Measurements from ENCODE around the gene SHISA4.

Gene SHISA4

GRCh38 chr1:201882665-201883132 is 6.0 kb upstream of the SHISA4 start:
- no peak for DNase-seq

- DNase-seq: no peak
These were observed 5.4 kb upstream of the SHISA4 start for GRCh38 chr1:201883266-201883665.

- DNase-seq: no peak
These were observed 4.9 kb upstream of the SHISA4 start for GRCh38 chr1:201883786-201884185.

- DNase-seq: no peak
These were observed 4.3 kb upstream of the SHISA4 start for GRCh38 chr1:201884425-201884824.

GRCh38 chr1:201885531-201886075 is 3.1 kb upstream of the SHISA4 start:
- DNase-seq: no peak

- DNase-seq: no peak
These were observed 2.4 kb upstream of the SHISA4 start for GRCh38 chr1:201886103-201886885.

- no peak for DNase-seq
These were observed 1.4 kb upstream of the SHISA4 start for GRCh38 chr1:201887116-201887866.

GRCh38 chr1:201889090-201889968 is 631 bp downstream of the SHISA4 start:
- no peak for DNase-seq

- DNase-seq: no peak
These were observed 1.5 kb downstream of the SHISA4 start for GRCh38 chr1:201890223-201890622.

GRCh38 chr1:201890806-201891450 is 2.2 kb downstream of the SHISA4 start:
- no peak for DNase-seq

GRCh38 chr1:201891451-201892045 is 2.9 kb downstream of the SHISA4 start:
- DNase-seq: no peak

GRCh38 chr1:201892211-201892610 is 3.5 kb downstream of the SHISA4 start:
- DNase-seq: no peak

GRCh38 chr1:201893431-201893830 is 4.7 kb downstream of the SHISA4 start:
- no peak for DNase-seq

- DNase-seq: no peak
These were observed 5.8 kb downstream of the SHISA4 start for GRCh38 chr1:201894343-201895119.

GRCh38 chr1:201895120-201895665 is 6.5 kb downstream of the SHISA4 start:
- no peak for DNase-seq

- peak; percentile 72 to 74 for DNase-seq
These were observed 7.5 kb downstream of the SHISA4 start for GRCh38 chr1:201895913-201896807.

- DNase-seq: no peak
These were observed 8.3 kb downstream of the SHISA4 start for GRCh38 chr1:201896951-201897391.

GRCh38 chr1:201898240-201898894 is 9.7 kb downstream of the SHISA4 start:
- no peak for DNase-seq

- DNase-seq: no peak
These were observed 10.3 kb downstream of the SHISA4 start for GRCh38 chr1:201898992-201899391.
